NCI-H446 (cell line): ENCODE results near the gene KRTAP21-2.
"Not testable (repeated sequence)": the region's sequence is repeated elsewhere in the genome, so short reads cannot be mapped to it uniquely, and the experiment has no call there.

Experiments used
- DNase-seq, 2 experiments: peaks; one replicate each; lab custom pipeline; 2025; lab: John Stamatoyannopoulos, UW

Gene KRTAP21-2

GRCh38 chr21:30747159-30747558, at the start of gene KRTAP21-2:
Gene KRTAP21-2, minus strand, starts transcription at chr21:30747259. Its CDS starts 57 bp downstream, at chr21:30747202.
- DNase-seq, result no peak

GRCh38 chr21:30793581-30794314, 46.7 kb upstream of the KRTAP21-2 start:
- no peak for DNase-seq

DNA sequence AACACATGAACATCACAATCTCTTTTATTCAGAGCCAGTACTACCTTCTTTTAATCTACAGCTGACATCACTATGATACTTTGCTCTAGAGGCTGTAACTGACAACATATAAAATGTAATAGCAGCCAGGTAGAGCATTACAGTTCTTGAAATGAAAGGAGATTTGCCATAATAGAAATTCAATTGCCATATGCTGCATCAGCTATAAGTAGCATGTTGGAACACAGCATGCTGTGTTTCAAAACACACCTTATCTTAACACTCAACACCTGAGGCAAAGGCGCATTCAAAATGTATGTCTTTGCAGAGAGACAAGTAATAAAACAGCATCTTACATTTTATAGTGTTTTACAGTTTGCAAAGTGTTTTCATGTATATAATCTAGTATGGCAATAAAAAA, 32.2 kb upstream of the KRTAP21-2 start:
- DNase-seq, result no peak

DNA sequence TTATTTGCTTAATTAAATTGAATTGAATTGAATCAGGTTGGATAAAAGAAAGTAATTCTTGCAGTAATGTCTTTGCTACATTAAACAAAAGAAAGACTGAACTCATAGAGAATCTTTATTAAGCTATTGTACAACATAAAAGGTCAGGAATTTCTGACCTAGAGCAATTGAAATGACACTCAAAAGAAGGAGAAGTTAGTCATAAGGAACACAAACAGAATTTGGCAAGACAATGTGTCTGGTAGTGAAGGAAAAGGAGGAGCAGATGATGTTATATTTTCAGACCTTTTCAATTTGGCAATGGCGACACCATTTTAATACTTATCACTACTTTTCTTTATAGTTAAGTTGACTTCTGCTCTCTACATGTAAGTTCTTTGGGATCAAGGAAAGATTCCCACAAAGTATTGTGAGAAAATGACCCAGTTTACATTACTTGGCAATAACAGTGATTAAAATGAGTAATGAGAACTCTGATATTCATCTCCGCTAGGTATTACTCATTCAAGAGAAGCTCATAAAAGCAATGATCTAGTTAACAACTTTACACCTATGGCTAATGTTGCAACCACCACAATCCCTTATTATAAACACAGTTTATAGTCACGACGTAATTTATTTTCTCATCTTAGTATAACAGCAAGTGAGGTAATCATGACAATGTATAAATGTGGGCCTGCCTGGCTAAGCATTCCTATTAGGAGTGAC, 22.8 kb upstream of the KRTAP21-2 start:
- no peak for DNase-seq

DNA sequence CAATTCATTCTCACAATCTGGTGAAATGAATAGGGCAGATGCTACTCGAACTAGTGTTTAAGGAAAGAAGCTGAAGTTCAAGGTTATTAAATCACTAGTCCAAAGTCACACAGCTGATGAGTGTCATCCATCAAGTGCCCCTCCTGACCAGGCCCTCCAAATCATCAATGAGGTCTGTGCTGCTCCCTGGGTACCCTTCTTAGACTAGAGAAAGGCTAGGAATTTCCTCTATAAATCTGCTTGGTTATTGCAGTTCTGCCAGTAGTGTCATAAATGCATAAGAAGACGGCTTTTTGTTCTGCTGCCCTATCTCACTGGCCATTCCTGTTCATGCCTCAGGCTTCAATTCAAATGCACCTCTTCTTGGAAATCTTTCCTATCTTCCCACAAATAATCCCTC, 13.7 kb upstream of the KRTAP21-2 start:
- DNase-seq, result no peak

GRCh38 chr21:30758306-30758705, 11.2 kb upstream of the KRTAP21-2 start:
- no peak for DNase-seq

DNA sequence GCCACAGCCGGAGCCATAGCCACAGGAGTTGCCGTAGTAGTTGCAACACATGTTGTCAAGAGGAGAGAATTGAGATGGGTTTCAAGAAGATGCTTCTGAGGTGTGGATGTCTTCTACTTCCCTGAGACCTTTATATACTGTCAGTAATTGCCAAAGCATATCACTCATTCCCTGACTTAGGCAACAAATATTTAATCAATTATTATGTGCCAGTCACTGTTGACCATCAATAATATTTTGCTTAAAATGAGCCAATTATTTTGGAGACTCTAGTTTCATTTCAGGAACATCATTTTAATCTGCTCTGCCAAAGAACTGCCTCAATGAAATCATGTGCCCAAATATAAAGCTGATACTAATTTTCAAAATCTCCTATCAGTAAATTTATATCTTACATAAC, 8.3 kb upstream of the KRTAP21-2 start, which contains the start of gene KRTAP21-1:
TSS of gene KRTAP21-1 (minus strand) at position 101 of the 400 bp plus-strand sequence. CDS start at position 51, 50 bp downstream.
- DNase-seq, result not testable (repeated sequence)

GRCh38 chr21:30740462-30740861, 6.6 kb downstream of the KRTAP21-2 start:
- no peak for DNase-seq

DNA sequence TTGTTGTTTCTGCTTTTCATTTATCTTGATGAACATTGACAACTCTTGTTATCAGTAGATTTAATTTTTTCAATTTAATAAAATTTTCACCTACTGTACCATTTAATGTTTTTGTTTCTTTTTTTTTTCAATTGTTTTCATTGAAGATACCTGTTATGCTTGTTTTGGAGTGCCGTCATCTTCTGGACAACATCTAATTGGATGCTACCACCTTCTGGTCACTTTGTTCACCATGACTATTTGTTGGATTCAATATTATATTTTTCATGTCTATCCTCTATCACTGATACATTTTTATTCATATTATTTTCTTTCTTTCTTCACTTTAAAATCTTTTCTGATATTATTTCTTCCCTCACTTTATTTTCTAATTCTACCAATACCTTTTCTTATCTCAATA, 14.0 kb downstream of the KRTAP21-2 start:
- no peak for DNase-seq

DNA sequence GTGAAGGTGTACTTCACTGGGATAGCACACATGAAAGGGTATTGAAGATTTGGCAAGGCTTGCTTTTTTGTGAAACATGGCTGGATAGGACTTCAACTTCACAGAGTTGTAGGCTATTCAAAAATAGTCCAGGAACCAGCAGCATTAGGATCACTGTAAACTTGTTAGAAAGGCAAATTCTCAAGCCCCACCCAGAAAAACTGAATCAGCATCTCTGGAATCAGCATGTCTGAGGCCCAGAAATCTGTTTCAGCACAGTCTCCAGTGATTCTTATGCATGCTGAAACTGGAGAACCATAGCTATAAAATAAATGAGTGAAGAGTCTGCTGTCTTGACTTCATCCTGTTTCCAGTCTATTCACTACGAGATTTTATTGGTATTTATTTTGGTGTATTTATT, 20.3 kb downstream of the KRTAP21-2 start:
- DNase-seq, result no peak

GRCh38 chr21:30719401-30719800, 27.7 kb downstream of the KRTAP21-2 start:
- DNase-seq, result no peak

GRCh38 chr21:30718239-30718909, 28.7 kb downstream of the KRTAP21-2 start, which contains the start of gene KRTAP21-3:
Gene KRTAP21-3, minus strand, starts transcription at chr21:30718777. Its CDS starts 18 bp downstream, at chr21:30718759.
- DNase-seq, result no peak

- DNase-seq, result no peak
Measured at GRCh38 chr21:30717105-30717504, 30.0 kb downstream of the KRTAP21-2 start.

- no peak for DNase-seq
Measured at GRCh38 chr21:30714946-30715345, 32.1 kb downstream of the KRTAP21-2 start.

DNA sequence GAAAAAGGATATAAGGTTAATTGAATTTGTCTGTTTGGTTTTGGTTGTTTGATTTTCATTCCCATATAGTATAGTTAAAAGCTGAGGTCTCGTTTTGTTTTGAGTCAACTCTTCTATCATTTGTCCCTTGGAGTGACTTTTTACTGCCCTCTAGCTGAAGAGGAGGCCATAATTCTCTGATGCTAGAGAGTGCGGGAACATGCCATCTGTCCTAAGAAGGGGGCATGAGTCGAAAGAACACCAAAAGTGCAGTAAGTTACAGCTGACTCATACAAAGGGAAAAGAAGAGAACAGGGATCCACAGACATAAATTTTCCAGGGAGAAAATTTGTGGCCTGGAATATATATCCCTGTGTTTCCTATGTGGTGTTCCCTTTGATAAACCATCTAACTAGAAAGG, 32.6 kb downstream of the KRTAP21-2 start:
- peak in 1 of 2 experiments; percentile 36 for DNase-seq

- DNase-seq, result no peak
Measured at GRCh38 chr21:30713766-30714165, 33.3 kb downstream of the KRTAP21-2 start.

GRCh38 chr21:30710499-30710898, 36.6 kb downstream of the KRTAP21-2 start:
- no peak for DNase-seq

- DNase-seq, result no peak
Measured at GRCh38 chr21:30707409-30707808, 39.6 kb downstream of the KRTAP21-2 start.
